Stimulated activated CD4-positive, alpha-beta T cell treated with anti-CD3 and anti-CD28 coated beads, Interleukin-4, amount 100 ng/mL, for 24 hours (primary cell): ENCODE measurements around the gene RASGEF1C.

Experiments
- DNase-seq: peaks from one replicate; pipeline ENCODE4 v3.0.0-alpha.2; 2020

Gene RASGEF1C

DNA sequence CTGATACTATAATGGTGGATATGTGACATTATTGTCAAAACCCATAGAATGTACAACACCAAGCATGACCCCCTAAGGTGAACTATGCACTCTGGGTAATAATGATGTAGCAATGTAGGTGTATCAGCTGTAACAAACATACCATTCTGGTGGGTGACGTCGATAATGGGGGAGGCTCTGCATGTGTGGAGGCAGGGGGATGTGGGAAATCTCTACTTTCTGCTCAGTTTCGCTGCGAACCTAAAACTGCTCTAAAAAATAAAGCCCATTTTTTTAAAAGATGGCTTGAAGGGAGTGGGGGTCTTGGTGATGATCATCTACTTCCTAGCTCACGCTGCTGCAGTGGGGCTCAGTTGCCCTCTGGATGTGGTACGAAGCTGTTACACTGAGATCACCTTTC is 51.1 kb downstream of the RASGEF1C start:
- no peak for DNase-seq

GRCh38 chr5:180156141-180156540 is 52.9 kb downstream of the RASGEF1C start:
- DNase-seq: no peak

- DNase-seq: no peak
Observed at GRCh38 chr5:180155365-180155926, 53.6 kb downstream of the RASGEF1C start.

GRCh38 chr5:180154821-180155364 is 54.1 kb downstream of the RASGEF1C start:
- DNase-seq: no peak

GRCh38 chr5:180153991-180154390 is 55.0 kb downstream of the RASGEF1C start:
- no peak for DNase-seq

GRCh38 chr5:180153099-180153498 is 55.9 kb downstream of the RASGEF1C start:
- no peak for DNase-seq

DNA sequence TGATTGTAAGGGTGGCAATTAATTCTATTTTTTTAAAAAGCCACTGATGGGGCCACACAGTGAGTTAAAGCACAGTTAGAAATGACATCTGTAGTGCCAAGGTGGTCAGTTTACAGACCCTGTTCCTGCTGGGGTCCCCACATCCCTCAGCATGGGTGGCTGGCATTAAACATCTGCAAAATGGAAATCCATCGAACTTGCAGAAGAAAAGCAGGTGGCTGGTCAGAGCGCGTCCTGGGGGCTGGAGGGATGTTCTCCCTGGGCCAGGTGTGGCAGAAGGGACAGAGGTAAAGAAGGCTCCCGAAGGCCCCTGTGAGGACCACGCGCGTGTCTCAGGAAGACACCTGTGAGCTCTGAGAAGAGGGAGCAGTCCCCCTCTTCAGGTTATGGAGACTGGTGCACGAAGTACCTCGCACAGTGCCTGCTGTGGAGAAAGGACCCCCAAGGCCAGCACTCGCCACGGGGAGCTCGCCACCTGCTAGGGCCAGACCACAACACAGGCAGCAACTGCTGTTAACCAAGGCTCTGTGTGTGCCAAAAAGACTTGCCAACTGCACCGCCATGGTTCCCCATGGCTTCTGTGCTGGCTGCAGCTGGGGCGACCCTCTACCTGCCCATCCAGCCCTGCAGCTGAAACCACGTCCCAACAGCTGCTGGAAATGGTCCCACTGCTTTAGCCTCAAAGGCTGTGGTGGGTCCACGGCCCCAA is 65.2 kb downstream of the RASGEF1C start:
- no peak for DNase-seq

GRCh38 chr5:180142824-180143610 is 66.0 kb downstream of the RASGEF1C start:
- DNase-seq: no peak

- no peak for DNase-seq
Observed at GRCh38 chr5:180142021-180142765, 66.8 kb downstream of the RASGEF1C start.

DNA sequence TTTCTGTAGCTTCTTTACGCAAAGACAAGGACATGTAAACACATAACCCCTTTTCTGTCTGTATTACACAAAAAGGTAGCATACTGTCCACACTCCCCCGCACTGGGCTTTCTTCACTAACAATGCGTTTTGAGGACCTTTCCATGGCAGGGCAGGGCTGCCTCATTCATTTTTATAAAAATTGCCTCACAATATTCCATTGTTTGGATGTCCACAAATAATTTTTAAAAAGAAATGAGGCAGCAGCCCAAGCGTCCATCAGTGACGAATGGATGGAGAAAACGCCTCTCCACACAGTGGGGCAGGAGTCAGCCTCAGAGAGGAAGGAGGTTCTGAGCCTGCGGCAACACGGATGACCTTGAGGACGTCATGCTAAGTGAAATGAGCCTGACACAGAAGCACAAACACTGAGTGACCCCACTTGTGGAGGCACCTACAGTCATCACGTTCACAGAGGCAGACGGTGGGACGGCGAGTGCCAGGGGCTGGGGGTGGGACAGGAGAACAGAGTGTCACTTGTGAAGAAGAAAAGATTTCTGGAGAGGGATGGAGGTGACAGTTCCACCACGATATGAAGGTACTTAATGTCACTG is 67.8 kb downstream of the RASGEF1C start:
- DNase-seq: no peak

- no peak for DNase-seq
Observed at GRCh38 chr5:180140571-180140970, 68.4 kb downstream of the RASGEF1C start.

- no peak for DNase-seq
Observed at GRCh38 chr5:180140079-180140554, 68.9 kb downstream of the RASGEF1C start.

- no peak for DNase-seq
Observed at GRCh38 chr5:180139731-180140055, 69.3 kb downstream of the RASGEF1C start.

GRCh38 chr5:180138976-180139730 is 69.9 kb downstream of the RASGEF1C start:
- DNase-seq: no peak

- no peak for DNase-seq
Observed at GRCh38 chr5:180138214-180138975, 70.6 kb downstream of the RASGEF1C start.

DNA sequence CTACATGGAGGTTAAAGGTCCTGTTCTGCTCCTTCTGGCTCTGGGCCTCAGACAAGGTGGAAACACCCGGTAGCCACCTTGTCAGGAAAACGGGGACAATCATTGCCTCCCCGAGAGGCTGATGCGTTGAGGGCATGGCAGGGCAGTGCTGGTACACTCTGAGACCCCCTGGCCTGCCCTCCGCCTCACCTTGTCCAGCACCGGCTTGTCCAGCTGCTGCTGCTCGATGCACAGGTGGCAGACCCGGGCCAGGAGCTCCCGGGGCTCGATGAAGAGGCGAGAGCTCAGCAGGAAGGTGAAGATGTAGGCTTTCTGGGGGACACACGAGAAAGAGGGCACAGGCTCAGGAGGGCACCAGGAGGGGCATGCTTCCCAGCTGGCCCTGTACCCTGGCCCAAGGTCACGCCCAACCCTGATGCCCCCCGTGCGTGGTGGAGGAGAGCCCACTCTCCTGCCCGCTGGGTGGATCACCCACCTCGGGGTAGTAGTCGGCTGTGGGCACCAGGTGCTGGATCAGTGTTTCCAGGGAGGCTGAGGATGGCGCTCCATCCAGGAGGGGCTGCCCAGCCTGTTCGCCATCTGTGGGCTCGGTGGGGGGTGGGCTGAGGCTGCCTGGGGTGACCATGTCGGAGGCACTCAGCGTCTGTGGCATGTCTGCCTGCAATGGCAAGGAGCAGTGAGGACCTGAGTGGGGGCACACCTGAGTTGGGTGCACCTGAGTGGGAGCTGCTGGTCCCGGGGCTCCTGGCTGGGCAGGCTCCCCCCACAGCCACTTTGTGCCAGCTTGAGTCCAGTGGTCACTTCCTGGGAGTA is 71.4 kb downstream of the RASGEF1C start:
- no peak for DNase-seq

DNA sequence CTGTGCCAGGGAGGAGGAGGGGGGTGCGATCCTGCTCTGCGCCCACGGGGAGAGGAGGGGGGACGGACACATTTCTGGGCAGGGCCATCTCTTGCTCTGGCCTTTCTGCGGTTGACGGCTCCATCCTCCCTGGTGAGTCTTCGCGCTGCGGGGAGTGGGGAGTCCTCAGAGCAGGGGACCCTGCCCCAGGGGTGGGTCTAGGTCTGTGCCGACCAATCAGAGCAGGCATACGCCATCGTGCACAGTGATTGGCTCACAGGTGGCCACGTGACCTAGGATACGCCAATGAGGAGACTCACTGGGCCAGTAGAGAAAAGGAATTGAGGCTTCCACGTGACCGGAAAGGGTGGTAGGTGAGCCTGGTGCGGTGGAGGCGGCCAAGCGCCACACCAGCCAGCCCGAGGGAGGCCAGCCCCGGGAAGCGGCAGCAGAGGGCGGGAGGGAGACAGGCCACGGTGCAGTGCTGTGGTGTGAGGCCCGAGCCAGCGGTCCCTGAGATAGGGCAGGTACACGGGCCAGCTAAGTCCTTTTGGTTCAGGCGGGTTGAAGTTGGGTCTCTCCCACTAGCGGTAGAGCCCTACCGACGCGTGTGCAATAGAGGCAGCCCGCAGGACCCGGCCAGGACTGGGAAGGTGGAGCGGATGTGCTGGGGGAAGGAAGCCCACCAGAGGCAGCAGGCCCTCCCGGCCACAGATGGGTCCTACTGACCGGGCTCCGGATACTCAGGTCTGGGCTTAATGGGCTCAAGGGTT is 72.2 kb downstream of the RASGEF1C start:
- no peak for DNase-seq

- no peak for DNase-seq
Observed at GRCh38 chr5:180135967-180136629, 72.9 kb downstream of the RASGEF1C start.
